Neural progenitor cell (in vitro differentiated cells): ENCODE data around the gene TCERG1L.

Source experiments
- EZH2 ChIP-seq: fragments of 200-600 bp; sonication (generic); IDR thresholded peaks from 2 replicates; pipeline ENCODE4 v1.6.1; 2017; ENCODE audit warnings: antibody characterized with exemption, mild to moderate bottlenecking, moderate library complexity
- TF ChIP-seq, protein P1 (sequence below): fragments of 200-600 bp; sonication (generic); IDR thresholded peaks from 2 replicates; pipeline ENCODE4 v1.5.1; 2017; ENCODE audit warnings: antibody characterized with exemption, mild to moderate bottlenecking

DNA sequence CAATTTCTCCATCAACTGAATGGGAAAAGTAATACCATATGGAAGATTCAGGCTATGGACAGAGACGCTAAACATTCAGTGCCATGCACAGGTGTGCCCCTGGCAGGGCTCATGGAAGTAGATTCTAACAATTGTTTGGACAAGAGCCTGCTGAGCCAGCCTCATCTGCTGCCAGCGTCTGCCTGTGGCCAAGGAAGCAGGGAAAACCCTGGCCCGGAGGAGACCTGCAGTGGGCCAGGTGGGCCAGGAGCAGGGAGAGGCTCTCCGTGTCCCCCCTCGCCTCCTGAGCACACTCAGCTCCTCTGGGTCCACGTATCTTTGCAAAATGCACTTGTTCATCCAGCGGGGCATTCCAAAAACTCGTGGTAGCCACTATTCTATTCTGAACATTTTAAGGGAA lies 130.1 kb downstream of the TCERG1L start:
- TF ChIP-seq, protein P1, sequence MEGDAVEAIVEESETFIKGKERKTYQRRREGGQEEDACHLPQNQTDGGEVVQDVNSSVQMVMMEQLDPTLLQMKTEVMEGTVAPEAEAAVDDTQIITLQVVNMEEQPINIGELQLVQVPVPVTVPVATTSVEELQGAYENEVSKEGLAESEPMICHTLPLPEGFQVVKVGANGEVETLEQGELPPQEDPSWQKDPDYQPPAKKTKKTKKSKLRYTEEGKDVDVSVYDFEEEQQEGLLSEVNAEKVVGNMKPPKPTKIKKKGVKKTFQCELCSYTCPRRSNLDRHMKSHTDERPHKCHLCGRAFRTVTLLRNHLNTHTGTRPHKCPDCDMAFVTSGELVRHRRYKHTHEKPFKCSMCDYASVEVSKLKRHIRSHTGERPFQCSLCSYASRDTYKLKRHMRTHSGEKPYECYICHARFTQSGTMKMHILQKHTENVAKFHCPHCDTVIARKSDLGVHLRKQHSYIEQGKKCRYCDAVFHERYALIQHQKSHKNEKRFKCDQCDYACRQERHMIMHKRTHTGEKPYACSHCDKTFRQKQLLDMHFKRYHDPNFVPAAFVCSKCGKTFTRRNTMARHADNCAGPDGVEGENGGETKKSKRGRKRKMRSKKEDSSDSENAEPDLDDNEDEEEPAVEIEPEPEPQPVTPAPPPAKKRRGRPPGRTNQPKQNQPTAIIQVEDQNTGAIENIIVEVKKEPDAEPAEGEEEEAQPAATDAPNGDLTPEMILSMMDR: no peak
- TF ChIP-seq EZH2: no peak
